Colonic mucosa (tissue), 4 donors: ENCODE measurements around the gene PHACTR3. TPM values are rescaled to one million over a fixed set of nuclear protein-coding genes. Genes with fewer than 3 reads are reported as not detected.
A peak's percentile ranks its signal among the peaks of the same experiment; 100 is the strongest.

Source experiments
- DNase-seq: peaks from one replicate; pipeline ENCODE4 v3.0.0-alpha.2; 2020
- H3K27ac ChIP-seq: fragments of 200-600 bp; one replicate; pipeline ENCODE4 v1.8.0; 2021
- H3K27me3 ChIP-seq: fragments of 200-600 bp; one replicate; pipeline ENCODE4 v1.8.0; 2021
- H3K36me3 ChIP-seq: fragments of 200-600 bp; one replicate; pipeline ENCODE4 v1.8.0; 2021
- H3K4me1 ChIP-seq: fragments of 200-600 bp; one replicate; pipeline ENCODE4 v1.8.0; 2021; ENCODE audit warnings: mild to moderate bottlenecking
- H3K4me3 ChIP-seq: fragments of 200-600 bp; one replicate; pipeline ENCODE4 v1.8.0; 2021
- H3K9ac ChIP-seq, 2 donors: one replicate each; pipeline ENCODE4 v1.7.0; 2013; ENCODE audit warnings: control low read depth in 2 of 2, low read depth in 2 of 2, low read length in 2 of 2
- H3K9me3 ChIP-seq: fragments of 200-600 bp; one replicate; pipeline ENCODE4 v1.8.0; 2021
- intact Hi-C: fragments of 100-400 bp; cut with DNase I; formaldehyde crosslinking; loops from one replicate; pipeline ENCODE4 v1.14.1; 2022
- total RNA-seq, 2 donors: library from RNA; stranded (reverse); fragmentation: NEBNext Ultra II Directional in 1 of 2; extraction: Animal tissue kit (Norgen Biotek cat#: 25700) in 1 of 2; gene quantifications; one replicate each; pipeline ENCODE4 v1.2.1, GENCODE V29; 2021
- TF ChIP-seq, protein P1 (sequence below): fragments of 200-600 bp; IDR thresholded peaks from one replicate; pipeline ENCODE4 v1.8.0; 2022; ENCODE audit warnings: antibody characterized with exemption, mild to moderate bottlenecking
- donor health status: healthy.
- donor health status: DM: no; HTN: no; CAD: no.
- donor health status: DM: no; HTN: no; CAD: no.

Gene PHACTR3
- total RNA-seq, 2 donors from 2014 or later: 0.44 to 0.53 TPM

DNA sequence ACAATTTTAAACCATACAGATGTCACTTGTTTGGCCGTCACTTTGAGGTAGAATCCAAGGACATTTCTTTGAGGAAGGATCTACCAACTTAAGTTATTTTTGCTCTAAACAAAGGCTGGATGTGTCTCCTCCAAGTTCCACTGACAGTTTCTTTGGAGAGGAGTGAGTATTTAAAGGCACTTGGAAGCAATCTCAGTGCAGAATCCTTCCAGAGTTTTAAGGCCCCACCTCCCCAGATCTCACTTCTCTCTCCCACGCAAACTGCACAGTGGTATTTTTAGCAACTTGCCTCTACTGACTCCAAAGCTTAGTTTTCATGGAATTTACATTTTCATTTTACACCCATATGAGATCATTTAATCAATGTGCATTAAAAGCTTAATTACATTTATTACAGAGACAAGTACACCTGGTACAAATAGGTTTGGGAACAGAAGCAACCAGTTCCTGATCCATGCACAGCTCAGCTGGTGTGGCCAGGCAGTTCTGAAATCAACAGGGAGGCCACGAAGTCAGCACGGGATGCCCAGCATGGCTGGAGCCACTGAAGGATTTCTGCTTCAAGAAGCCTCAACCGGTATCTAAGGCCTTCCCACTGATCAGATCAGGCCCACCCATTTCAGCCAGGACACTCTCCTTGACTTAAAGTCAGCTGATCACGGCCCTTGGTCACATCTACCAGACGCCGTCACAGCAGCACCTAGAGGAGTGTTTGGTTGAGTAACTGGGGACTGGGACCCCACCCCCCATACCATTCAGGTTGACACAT is 219.3 kb downstream of the PHACTR3 start:
- Histone ChIP-seq H3K36me3 (no peaks in the 10 kb centered on the region), H3K27me3 (no peaks in the 10 kb centered on the region), H3K9ac (no peak overlapping the region), H3K27ac (no peak overlapping the region), H3K4me1 (no peaks in the 10 kb centered on the region), H3K4me3 (no peak overlapping the region), H3K9me3 (no peaks in the 10 kb centered on the region)
- TF ChIP-seq, protein P1, sequence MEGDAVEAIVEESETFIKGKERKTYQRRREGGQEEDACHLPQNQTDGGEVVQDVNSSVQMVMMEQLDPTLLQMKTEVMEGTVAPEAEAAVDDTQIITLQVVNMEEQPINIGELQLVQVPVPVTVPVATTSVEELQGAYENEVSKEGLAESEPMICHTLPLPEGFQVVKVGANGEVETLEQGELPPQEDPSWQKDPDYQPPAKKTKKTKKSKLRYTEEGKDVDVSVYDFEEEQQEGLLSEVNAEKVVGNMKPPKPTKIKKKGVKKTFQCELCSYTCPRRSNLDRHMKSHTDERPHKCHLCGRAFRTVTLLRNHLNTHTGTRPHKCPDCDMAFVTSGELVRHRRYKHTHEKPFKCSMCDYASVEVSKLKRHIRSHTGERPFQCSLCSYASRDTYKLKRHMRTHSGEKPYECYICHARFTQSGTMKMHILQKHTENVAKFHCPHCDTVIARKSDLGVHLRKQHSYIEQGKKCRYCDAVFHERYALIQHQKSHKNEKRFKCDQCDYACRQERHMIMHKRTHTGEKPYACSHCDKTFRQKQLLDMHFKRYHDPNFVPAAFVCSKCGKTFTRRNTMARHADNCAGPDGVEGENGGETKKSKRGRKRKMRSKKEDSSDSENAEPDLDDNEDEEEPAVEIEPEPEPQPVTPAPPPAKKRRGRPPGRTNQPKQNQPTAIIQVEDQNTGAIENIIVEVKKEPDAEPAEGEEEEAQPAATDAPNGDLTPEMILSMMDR: no peak
- peak; percentile 13 for DNase-seq
- intact Hi-C loops: no loop called here

DNA sequence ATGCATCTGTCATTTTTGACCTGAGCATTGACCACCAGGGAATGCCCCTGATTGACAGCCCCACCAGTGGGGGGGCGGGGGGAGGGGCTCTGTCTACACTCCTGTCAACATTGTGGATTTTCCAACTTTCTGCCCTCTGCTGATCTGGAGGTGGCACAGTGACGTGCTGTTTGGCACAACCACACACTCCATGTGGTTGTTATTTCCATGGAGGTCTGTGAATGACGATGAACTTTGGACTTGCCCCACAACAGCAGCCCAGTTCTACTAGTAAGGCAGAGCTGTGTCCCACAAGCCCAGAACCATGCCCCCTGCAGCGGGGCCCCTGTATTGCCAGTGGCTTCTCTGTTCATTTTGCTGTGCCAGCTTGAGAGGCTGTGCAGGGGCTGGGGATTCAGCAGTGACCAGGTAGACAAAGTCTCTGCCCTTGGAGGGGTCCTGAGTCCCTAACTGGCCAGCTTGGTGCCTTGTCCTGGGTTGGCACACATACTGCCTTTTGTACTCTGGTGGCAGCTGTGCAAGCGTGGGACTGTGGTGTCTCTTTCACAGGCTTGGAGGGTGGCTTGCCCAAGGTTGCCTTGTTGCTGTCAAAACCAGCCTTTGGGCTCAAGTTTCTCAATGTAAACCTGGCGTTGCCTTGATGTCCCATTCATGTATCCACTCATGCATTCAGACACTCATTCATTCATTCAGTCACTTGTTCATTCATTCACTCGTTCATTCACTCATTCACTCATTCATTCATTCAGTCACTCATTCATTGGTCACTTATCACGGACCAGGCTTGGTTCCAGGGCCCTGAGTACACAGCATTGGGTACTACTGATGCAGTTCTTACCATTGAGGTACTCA is 220.6 kb downstream of the PHACTR3 start:
- intact Hi-C loops: no loop called here
- TF ChIP-seq, protein P1: no peak
- Histone ChIP-seq H3K27me3 (no peaks in the 10 kb centered on the region), H3K27ac (no peak overlapping the region), H3K4me1 (no peaks in the 10 kb centered on the region), H3K4me3 (no peak overlapping the region), H3K9ac (no peak overlapping the region), H3K36me3 (no peaks in the 10 kb centered on the region), H3K9me3 (no peaks in the 10 kb centered on the region)
- peak; percentile 13 for DNase-seq

DNA sequence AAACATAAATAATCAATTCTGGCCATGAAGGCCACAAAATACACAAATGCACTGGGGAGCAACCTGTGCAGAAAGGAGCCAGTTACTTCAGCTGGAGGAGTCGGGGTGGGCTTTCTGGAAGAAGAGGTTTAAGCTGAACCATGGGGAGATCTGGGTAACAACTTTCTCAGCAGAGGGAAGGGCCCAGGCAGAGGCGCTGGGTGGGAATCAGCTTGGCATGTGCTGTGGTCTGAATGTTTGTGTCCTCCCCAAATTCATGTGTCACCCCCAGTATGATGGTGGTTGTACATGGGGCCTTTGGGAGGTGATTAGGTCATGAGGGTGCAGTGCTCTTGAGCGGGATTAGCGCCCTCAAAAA is 221.2 kb downstream of the PHACTR3 start:
- no peak overlapping the region for H3K27ac ChIP-seq
- H3K4me3 ChIP-seq: no peak overlapping the region
- H3K4me1 ChIP-seq: no peaks in the 10 kb centered on the region
- H3K9me3 ChIP-seq: no peaks in the 10 kb centered on the region
- TF ChIP-seq, protein P1: no peak
- intact Hi-C loops: no loop called here
- H3K36me3 ChIP-seq: no peaks in the 10 kb centered on the region
- no peak overlapping the region for H3K9ac ChIP-seq
- DNase-seq: no peak
- no peaks in the 10 kb centered on the region for H3K27me3 ChIP-seq

DNA sequence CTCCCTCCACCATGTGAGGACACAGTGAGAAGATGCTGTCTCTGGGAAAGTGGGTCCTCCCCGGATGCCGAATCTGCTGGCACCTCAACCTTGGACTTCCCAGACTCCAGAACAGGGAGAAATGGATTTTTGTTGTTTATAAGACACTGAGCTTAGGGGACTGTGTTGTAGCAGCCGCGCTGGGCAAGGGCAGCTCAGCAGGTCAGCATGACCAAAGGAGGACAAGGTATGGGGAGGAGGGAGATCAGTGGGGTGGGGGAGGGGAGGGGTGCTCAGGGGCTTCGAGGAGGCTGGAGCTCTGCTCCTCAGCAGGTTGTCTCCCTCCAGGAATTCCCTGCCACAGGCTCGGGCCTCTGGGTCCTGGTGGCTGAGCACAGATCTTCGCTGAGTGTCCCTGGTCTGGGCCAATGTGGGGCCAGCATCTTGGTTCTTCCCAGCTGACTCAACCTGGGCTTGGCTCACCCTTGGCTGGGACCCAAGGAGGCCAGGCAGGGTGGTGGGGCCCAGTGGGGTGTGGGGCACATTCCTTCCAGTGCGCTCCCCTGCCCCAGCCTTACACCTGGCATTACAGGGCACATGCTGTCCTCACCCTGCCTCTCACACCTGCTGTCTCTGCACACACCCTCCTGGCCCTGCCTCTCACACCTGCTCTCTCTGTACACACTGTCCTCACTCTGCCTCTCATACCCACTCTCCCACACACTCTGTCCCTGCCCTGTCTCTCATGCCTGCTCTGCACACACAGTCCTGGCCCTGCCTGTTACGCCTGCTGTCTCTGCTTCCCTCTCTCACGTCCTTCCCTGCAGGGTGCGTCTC is 221.8 kb downstream of the PHACTR3 start:
- Histone ChIP-seq H3K9me3 (no peaks in the 10 kb centered on the region), H3K4me3 (no peak overlapping the region), H3K9ac (peak overlapping the region in 1 of 2 donors; percentile 44), H3K36me3 (no peaks in the 10 kb centered on the region), H3K27ac (no peak overlapping the region), H3K4me1 (no peaks in the 10 kb centered on the region), H3K27me3 (no peaks in the 10 kb centered on the region)
- TF ChIP-seq, protein P1: no peak
- intact Hi-C loops: no loop called here
- peak; percentile 77 for DNase-seq
